DOHH2 (cell line): ENCODE results near the gene CSGALNACT2.

ENCODE experiments used
- H3F3A ChIP-seq: fragments of 200-600 bp; sonication (generic), shearing (Covaris generic); 2 replicates; pipeline ENCODE4 v1.6.0; 2016; ENCODE audit warnings: antibody characterized with exemption, mild to moderate bottlenecking; ENCODE audit not compliant: control insufficient read depth, insufficient read depth
- H3K27ac ChIP-seq: fragments of 200-600 bp; sonication (generic); 2 replicates; pipeline ENCODE4 v1.5.1; 2014; ENCODE audit warnings: low read depth, mild to moderate bottlenecking, low read length, moderate library complexity
- H3K27me3 ChIP-seq: fragments of 200-600 bp; sonication (generic); 2 replicates; pipeline ENCODE4 v1.6.1; 2014; ENCODE audit warnings: mild to moderate bottlenecking, low read length, mixed read lengths; ENCODE audit not compliant: control insufficient read depth
- H3K36me3 ChIP-seq: fragments of 200-600 bp; sonication (generic); 2 replicates; pipeline ENCODE4 v1.6.1; 2014; ENCODE audit warnings: mild to moderate bottlenecking, low read length, moderate library complexity, mixed read lengths; ENCODE audit not compliant: control insufficient read depth
- H3K4me1 ChIP-seq: fragments of 200-600 bp; sonication (generic); 2 replicates; pipeline ENCODE4 v1.6.1; 2014; ENCODE audit warnings: mild to moderate bottlenecking, low read length, mixed read lengths; ENCODE audit not compliant: control insufficient read depth
- H3K4me2 ChIP-seq: fragments of 200-600 bp; sonication (generic); 2 replicates; pipeline ENCODE4 v1.6.0; 2014; ENCODE audit warnings: mild to moderate bottlenecking, low read length, moderate library complexity
- H3K4me3 ChIP-seq: fragments of 200-600 bp; sonication (generic); 2 replicates; pipeline ENCODE4 v1.5.1; 2014; ENCODE audit warnings: mild to moderate bottlenecking, low read length, mixed read lengths
- H3K79me2 ChIP-seq: fragments of 200-600 bp; sonication (generic); 2 replicates; pipeline ENCODE4 v1.6.1; 2014; ENCODE audit warnings: mild to moderate bottlenecking, low read length, mixed read lengths; ENCODE audit not compliant: control insufficient read depth
- H3K9me2 ChIP-seq: fragments of 200-600 bp; sonication (generic); replicated peaks from 2 replicates; pipeline ENCODE4 v1.6.1; 2014; ENCODE audit warnings: mild to moderate bottlenecking, low read length, mixed read lengths; ENCODE audit not compliant: control insufficient read depth
- H3K9me3 ChIP-seq: fragments of 200-600 bp; sonication (generic); 2 replicates; pipeline ENCODE4 v1.6.1; 2014; ENCODE audit warnings: antibody characterized with exemption, low read length, mixed read lengths; ENCODE audit not compliant: control insufficient read depth, insufficient read depth
- H4K20me1 ChIP-seq: fragments of 200-600 bp; sonication (generic); 2 replicates; pipeline ENCODE4 v1.6.0; 2014; ENCODE audit warnings: low read depth, mild to moderate bottlenecking, antibody characterized with exemption, low read length, moderate library complexity; ENCODE audit not compliant: control insufficient read depth, insufficient read depth
- EZH2phosphoT487 ChIP-seq: fragments of 200-600 bp; sonication (generic); IDR thresholded peaks from 2 replicates; pipeline ENCODE4 v1.6.1; 2017; ENCODE audit warnings: borderline replicate concordance, mild to moderate bottlenecking, antibody characterized with exemption, low read length, moderate library complexity, mixed read lengths
- TF ChIP-seq, protein P1 (sequence below): fragments of 200-600 bp; sonication (generic); IDR thresholded peaks from one replicate; pipeline ENCODE4 v1.5.1; 2014; ENCODE audit warnings: antibody characterized with exemption, mild to moderate bottlenecking, low read depth, low read length; ENCODE audit not compliant: poor library complexity, severe bottlenecking

CSGALNACT2 gene

DNA sequence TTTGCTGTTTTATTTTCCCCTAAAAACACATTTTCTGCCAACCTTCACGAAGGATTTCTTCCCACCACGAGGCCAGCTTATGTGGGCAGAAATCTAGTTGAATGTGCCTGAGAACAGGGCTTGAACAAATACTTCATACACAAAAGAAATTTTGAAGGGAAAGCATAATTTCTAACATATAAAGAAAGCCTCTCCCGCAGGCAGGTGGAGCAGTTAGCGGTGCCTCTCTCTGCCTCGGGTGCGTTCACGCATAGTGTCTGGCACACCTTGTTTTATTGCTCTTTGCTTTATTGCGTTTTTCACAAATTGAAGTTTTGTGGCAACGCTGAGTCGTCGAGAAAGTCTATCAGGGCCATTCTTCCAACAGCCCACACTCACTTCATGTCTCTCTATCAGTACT is 7.0 kb upstream of the CSGALNACT2 start:
- TF ChIP-seq, protein P1, sequence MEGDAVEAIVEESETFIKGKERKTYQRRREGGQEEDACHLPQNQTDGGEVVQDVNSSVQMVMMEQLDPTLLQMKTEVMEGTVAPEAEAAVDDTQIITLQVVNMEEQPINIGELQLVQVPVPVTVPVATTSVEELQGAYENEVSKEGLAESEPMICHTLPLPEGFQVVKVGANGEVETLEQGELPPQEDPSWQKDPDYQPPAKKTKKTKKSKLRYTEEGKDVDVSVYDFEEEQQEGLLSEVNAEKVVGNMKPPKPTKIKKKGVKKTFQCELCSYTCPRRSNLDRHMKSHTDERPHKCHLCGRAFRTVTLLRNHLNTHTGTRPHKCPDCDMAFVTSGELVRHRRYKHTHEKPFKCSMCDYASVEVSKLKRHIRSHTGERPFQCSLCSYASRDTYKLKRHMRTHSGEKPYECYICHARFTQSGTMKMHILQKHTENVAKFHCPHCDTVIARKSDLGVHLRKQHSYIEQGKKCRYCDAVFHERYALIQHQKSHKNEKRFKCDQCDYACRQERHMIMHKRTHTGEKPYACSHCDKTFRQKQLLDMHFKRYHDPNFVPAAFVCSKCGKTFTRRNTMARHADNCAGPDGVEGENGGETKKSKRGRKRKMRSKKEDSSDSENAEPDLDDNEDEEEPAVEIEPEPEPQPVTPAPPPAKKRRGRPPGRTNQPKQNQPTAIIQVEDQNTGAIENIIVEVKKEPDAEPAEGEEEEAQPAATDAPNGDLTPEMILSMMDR = no peak
- no peak for TF ChIP-seq EZH2phosphoT487
- no peak overlapping the region for H3K27ac ChIP-seq
- H3K9me2 ChIP-seq = no peaks in the 10 kb centered on the region
- no peaks in the 10 kb centered on the region for H3F3A ChIP-seq
- no peak overlapping the region for H3K4me3 ChIP-seq
- H4K20me1 ChIP-seq = no peaks in the 10 kb centered on the region
- H3K4me1 ChIP-seq = peaks cover 36% of the 10 kb centered on the region
- no peaks in the 10 kb centered on the region for H3K36me3 ChIP-seq
- H3K27me3 ChIP-seq = no peaks in the 10 kb centered on the region; the same call in 1 of the 2 replicates
- H3K9me3 ChIP-seq = no peaks in the 10 kb centered on the region
- no peaks in the 10 kb centered on the region for H3K79me2 ChIP-seq
- H3K4me2 ChIP-seq = no peak overlapping the region

DNA sequence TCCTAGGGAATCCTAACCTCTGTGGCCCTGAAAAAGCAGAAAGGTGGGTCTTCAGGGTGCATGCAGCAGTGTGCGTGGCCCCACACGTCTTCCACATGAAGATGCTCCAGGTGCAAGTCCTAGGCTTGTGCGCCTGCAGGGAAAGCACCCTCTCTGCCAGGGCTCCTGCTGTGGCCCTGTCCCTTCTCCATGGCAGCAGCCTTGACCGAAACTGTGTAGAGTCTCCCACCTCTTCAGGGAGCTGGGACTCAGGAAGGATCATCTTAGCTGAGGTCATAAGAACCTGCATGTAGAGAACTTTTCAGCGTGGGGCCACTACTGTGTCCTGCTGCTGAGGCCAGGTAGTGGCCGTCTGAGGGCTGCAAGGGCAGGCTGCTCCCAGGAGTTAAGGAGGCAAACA is 6.3 kb upstream of the CSGALNACT2 start:
- H3K9me3 ChIP-seq = no peaks in the 10 kb centered on the region
- H3K4me1 ChIP-seq = peaks cover 39% of the 10 kb centered on the region
- no peak overlapping the region for H3K4me3 ChIP-seq
- H4K20me1 ChIP-seq = no peaks in the 10 kb centered on the region
- TF ChIP-seq, protein P1 = no peak
- TF ChIP-seq EZH2phosphoT487 = no peak
- no peaks in the 10 kb centered on the region for H3F3A ChIP-seq
- no peak overlapping the region for H3K27ac ChIP-seq
- no peaks in the 10 kb centered on the region; the same call in 1 of the 2 replicates for H3K27me3 ChIP-seq
- H3K9me2 ChIP-seq = no peaks in the 10 kb centered on the region
- no peaks in the 10 kb centered on the region for H3K36me3 ChIP-seq
- no peaks in the 10 kb centered on the region for H3K79me2 ChIP-seq
- H3K4me2 ChIP-seq = no peak overlapping the region

DNA sequence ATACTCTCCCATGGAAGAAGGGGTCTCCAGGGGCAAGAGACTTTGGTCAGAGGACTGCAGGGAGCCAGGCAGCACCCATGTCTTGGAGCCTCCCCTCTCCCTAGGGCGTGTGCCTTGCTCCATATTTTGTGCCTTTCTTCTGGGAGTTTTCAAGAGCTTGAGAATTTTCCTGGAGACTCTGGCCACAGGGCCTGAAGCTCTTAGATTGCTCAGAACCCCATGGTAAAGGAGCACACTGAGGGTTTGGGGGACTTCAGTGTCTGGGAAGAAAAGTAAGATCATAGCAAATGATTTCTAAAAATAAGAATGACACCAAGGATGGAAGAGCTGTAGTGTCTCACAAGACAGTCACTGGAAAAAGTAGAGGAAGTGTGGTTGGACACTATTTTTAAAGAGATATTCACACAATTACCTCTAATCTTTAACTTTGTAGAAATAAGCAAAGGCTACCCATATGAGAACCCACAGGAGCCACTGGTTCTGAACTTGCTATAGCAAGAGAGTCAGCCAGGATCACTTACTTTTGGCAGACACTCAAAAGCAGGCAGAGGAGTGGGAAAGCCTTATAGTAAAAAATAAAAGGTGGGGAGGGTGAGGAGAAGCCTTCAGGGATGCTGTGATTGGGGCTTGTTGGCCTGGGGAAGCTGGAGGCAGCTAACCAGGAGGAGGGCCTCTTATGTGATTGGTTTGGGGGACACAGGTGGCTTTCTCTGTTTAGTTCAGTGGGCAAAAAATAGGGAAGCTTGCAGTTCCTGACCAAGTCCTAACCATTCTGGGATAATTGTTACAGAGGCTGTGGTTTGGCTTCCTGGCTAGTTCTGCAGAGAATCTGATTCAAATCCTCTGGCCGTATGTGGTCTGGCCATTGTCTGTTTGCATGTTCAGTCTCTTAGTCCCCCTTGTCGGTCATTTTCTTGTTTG is 5.1 kb upstream of the CSGALNACT2 start:
- Histone ChIP-seq H3K9me3 (no peaks in the 10 kb centered on the region), H3K27ac (no peak overlapping the region), H3K4me3 (no peak overlapping the region), H4K20me1 (no peaks in the 10 kb centered on the region), H3F3A (no peaks in the 10 kb centered on the region), H3K36me3 (peaks cover 3% of the 10 kb centered on the region; the same call in 1 of the 2 replicates), H3K4me2 (no peak overlapping the region), H3K4me1 (peaks cover 37% of the 10 kb centered on the region), H3K9me2 (no peaks in the 10 kb centered on the region), H3K27me3 (no peaks in the 10 kb centered on the region), H3K79me2 (peaks cover 10% of the 10 kb centered on the region)
- TF ChIP-seq, protein P1 = no peak
- TF ChIP-seq EZH2phosphoT487 = no peak
